ENCODE data around the gene IGFBP6. TPM values are rescaled to one million over a fixed set of nuclear protein-coding genes. Genes with fewer than 3 reads are reported as not detected.
A peak's percentile ranks its signal among the peaks of the same experiment; 100 is the strongest.

IGFBP6 gene
- total and polyA plus RNA-seq, 12 donors = 12.9 to 559 (median 212) TPM

DNA sequence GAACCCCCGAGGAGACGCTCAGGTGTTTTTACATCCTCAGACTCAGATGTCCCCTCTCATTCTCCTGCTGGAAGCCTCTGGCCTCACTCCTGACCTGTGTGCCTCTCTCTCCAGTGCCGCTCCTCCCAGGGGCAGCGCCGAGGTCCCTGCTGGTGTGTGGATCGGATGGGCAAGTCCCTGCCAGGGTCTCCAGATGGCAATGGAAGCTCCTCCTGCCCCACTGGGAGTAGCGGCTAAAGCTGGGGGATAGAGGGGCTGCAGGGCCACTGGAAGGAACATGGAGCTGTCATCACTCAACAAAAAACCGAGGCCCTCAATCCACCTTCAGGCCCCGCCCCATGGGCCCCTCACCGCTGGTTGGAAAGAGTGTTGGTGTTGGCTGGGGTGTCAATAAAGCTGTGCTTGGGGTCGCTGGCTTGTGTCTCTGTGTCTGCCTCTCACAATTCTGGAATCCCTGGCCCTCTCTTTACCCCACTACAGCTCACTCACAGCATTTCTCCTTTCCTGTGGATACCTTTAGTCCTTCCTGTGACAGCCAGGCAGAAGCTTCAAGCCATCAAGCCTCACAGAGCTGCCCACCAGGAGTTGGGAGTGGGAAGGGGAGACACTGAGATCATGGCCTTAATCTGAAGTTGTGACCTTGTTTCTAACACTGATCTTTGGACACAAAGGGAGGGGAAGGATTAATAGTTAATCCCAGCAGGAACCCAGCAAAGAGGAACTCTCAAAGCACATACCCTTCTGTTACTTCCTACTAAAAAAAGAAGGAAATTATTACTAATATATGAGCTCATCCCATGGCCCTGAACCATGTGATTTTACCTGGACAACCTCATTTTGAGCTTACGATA lies 4.7 kb downstream of the IGFBP6 start:
- H3K27me3 ChIP-seq = no peaks in the 10 kb centered on the region
- TF ChIP-seq CTCF (IDR thresholded peaks at IDR 0.05) (no peak), POLR2A (IDR thresholded peaks at IDR 0.05) (no peak)
- H3K27ac ChIP-seq = no peak overlapping the region
- intact Hi-C loops (cut with DNase I) = no loop called here
- no peaks in the 10 kb centered on the region for H3K36me3 ChIP-seq (replicated peaks in 1 of 2)
- H3K4me3 ChIP-seq = no peak overlapping the region
- peaks cover 0 to 29% of the 10 kb centered on the region in 2 donors for H3K4me1 ChIP-seq (replicated peaks in 1 of 2)
- DNase-seq = peak in 1 of 7 donors; percentile 48
- no peaks in the 10 kb centered on the region for H3K9me3 ChIP-seq (replicated peaks in 1 of 3)
- WGBS, 4 donors = 80 to 88% (median 82%) methylated on average over 9 to 12 of the region's 12 CpGs

GRCh38 chr12:53102883-53103807 lies 5.7 kb downstream of the IGFBP6 start, which contains the start of gene SOAT2:
SOAT2 (plus strand) TSS chr12:53103486; CDS start chr12:53103578, 92 bp downstream.
- 83 to 93% (median 85%) methylated on average over 7 to 23 of the region's 23 CpGs for WGBS, 4 donors
- intact Hi-C loops (cut with DNase I) = no loop called here
- TF ChIP-seq CTCF (IDR thresholded peaks at IDR 0.05) (no peak), POLR2A (IDR thresholded peaks at IDR 0.05) (no peak)
- Histone ChIP-seq H3K9me3 (replicated peaks in 1 of 3) (no peaks in the 10 kb centered on the region), H3K4me1 (replicated peaks in 1 of 2) (peaks cover 0 to 19% of the 10 kb centered on the region in 2 donors), H3K27me3 (no peaks in the 10 kb centered on the region), H3K36me3 (replicated peaks in 1 of 2) (no peaks in the 10 kb centered on the region), H3K27ac (peak within 1 kb of the TSS in 1 of 5 donors; percentile 40), H3K4me3 (no peak within 1 kb of the TSS)
- DNase-seq = peak in 1 of 7 donors; percentile 49

DNA sequence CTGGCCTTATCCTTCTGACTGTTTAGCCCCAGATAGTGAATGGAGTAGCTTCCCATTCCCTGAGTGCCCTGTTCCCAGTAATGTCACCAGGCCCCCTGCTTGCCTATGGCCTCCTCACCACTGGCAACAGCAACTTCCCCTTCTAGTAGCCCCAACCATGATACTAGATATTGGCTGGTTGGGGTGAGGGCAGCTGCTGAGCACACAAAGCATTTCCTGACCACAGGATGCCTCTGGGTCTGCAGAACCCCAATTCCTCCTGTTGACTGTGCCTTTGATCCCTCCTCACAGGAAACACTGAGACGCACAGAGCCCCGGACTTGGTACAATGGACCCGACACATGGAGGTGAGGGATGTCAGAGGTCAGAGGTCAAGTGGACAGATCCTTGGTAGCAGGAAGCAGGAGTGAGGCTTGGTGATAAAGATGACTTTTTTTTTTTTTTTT lies 6.4 kb downstream of the IGFBP6 start:
- H3K4me1 ChIP-seq (replicated peaks in 1 of 2) = peaks cover 0 to 12% of the 10 kb centered on the region in 2 donors
- 18 to 60% (median 56%) methylated on average over 3 of the region's 3 CpGs for WGBS, 4 donors
- TF ChIP-seq CTCF (IDR thresholded peaks at IDR 0.05) (no peak), POLR2A (IDR thresholded peaks at IDR 0.05) (no peak)
- H3K9me3 ChIP-seq (replicated peaks in 1 of 3) = no peaks in the 10 kb centered on the region
- intact Hi-C loops (cut with DNase I) = no loop called here
- no peaks in the 10 kb centered on the region for H3K27me3 ChIP-seq
- H3K36me3 ChIP-seq (replicated peaks in 1 of 2) = no peaks in the 10 kb centered on the region
- peak in 2 of 7 donors; percentile 41 to 57 for DNase-seq
- H3K27ac ChIP-seq = peak overlapping the region in 1 of 5 donors; percentile 40
- H3K4me3 ChIP-seq = no peak overlapping the region

- TF ChIP-seq POLR2A (IDR thresholded peaks at IDR 0.05) = no peak
- no peak for TF ChIP-seq CTCF (IDR thresholded peaks at IDR 0.05)
- no peaks in the 10 kb centered on the region for H3K9me3 ChIP-seq (replicated peaks in 1 of 3)
- no peaks in the 10 kb centered on the region for H3K27me3 ChIP-seq
- H3K4me3 ChIP-seq = no peak overlapping the region
- no peak overlapping the region for H3K27ac ChIP-seq
- no peaks in the 10 kb centered on the region for H3K4me1 ChIP-seq (replicated peaks in 1 of 2)
- WGBS, 4 donors = 62 to 79% (median 72%) methylated on average over 6 to 8 of the region's 8 CpGs
- intact Hi-C loops (cut with DNase I) = no loop called here
- no peaks in the 10 kb centered on the region for H3K36me3 ChIP-seq (replicated peaks in 1 of 2)
- peak in 1 of 7 donors; percentile 46 for DNase-seq
Measured at GRCh38 chr12:53105256-53105655, 7.8 kb downstream of the IGFBP6 start.

Data from adrenal gland (tissue), 12 donors.